ENCODE measurements around the gene NHLRC4.

NHLRC4 gene

GRCh38 chr16:566475-567372 lies at the start of gene NHLRC4:
TSS of gene NHLRC4 (plus strand) at chr16:567005. CDS start at chr16:568048, 1,043 bp downstream.
- H3K27ac ChIP-seq = no peak within 1 kb of the TSS
- no peak for DNase-seq (ENCODE audit: low read depth, low spot score)
- H3K9ac ChIP-seq (ENCODE audit: insufficient read length) = no peak within 1 kb of the TSS
- no peak for TF ChIP-seq POLR2AphosphoS5 (IDR thresholded peaks at IDR 0.05; ENCODE audit: borderline replicate concordance, low read depth, low read length)
- TF ChIP-seq FOXP2 (optimal IDR thresholded peaks at IDR 0.05; ENCODE audit: control extremely low read depth, extremely low read length, insufficient read depth) = no peak
- no peak for TF ChIP-seq EZH2 (IDR thresholded peaks at IDR 0.05)
- H3K4me3 ChIP-seq = no peak within 1 kb of the TSS
- no peaks in the 10 kb centered on the region for H3K36me3 ChIP-seq (ENCODE audit: insufficient read depth, low read length)
- H3K9me3 ChIP-seq (ENCODE audit: low read depth, low read length) = no peaks in the 10 kb centered on the region

GRCh38 chr16:518858-519257 lies 47.9 kb upstream of the NHLRC4 start:
- Histone ChIP-seq H3K4me3 (no peak overlapping the region), H3K9ac (ENCODE audit: insufficient read length) (no peak overlapping the region), H3K9me3 (ENCODE audit: low read depth, low read length) (no peaks in the 10 kb centered on the region), H3K36me3 (ENCODE audit: insufficient read depth, low read length) (no peaks in the 10 kb centered on the region; the same call in 1 of the 2 replicates), H3K27ac (no peak overlapping the region)
- TF ChIP-seq FOXP2 (optimal IDR thresholded peaks at IDR 0.05; ENCODE audit: control extremely low read depth, extremely low read length, insufficient read depth) = no peak
- no peak for TF ChIP-seq POLR2AphosphoS5 (IDR thresholded peaks at IDR 0.05; ENCODE audit: borderline replicate concordance, low read depth, low read length)
- no peak for TF ChIP-seq EZH2 (IDR thresholded peaks at IDR 0.05)
- DNase-seq (ENCODE audit: low read depth, low spot score) = no peak

GRCh38 chr16:519425-519824 lies 47.4 kb upstream of the NHLRC4 start:
- no peak overlapping the region for H3K27ac ChIP-seq
- no peaks in the 10 kb centered on the region for H3K9me3 ChIP-seq (ENCODE audit: low read depth, low read length)
- H3K4me3 ChIP-seq = no peak overlapping the region
- no peak overlapping the region for H3K9ac ChIP-seq (ENCODE audit: insufficient read length)
- no peaks in the 10 kb centered on the region; the same call in 1 of the 2 replicates for H3K36me3 ChIP-seq (ENCODE audit: insufficient read depth, low read length)
- DNase-seq (ENCODE audit: low read depth, low spot score) = no peak
- TF ChIP-seq EZH2 (IDR thresholded peaks at IDR 0.05) = no peak
- no peak for TF ChIP-seq POLR2AphosphoS5 (IDR thresholded peaks at IDR 0.05; ENCODE audit: borderline replicate concordance, low read depth, low read length)
- no peak for TF ChIP-seq FOXP2 (optimal IDR thresholded peaks at IDR 0.05; ENCODE audit: control extremely low read depth, extremely low read length, insufficient read depth)

GRCh38 chr16:519841-520687 lies 46.7 kb upstream of the NHLRC4 start:
- Histone ChIP-seq H3K9me3 (ENCODE audit: low read depth, low read length) (no peaks in the 10 kb centered on the region), H3K4me3 (no peak overlapping the region), H3K36me3 (ENCODE audit: insufficient read depth, low read length) (no peaks in the 10 kb centered on the region; the same call in 1 of the 2 replicates), H3K27ac (no peak overlapping the region), H3K9ac (ENCODE audit: insufficient read length) (no peak overlapping the region)
- no peak for TF ChIP-seq FOXP2 (optimal IDR thresholded peaks at IDR 0.05; ENCODE audit: control extremely low read depth, extremely low read length, insufficient read depth)
- no peak for TF ChIP-seq POLR2AphosphoS5 (IDR thresholded peaks at IDR 0.05; ENCODE audit: borderline replicate concordance, low read depth, low read length)
- no peak for TF ChIP-seq EZH2 (IDR thresholded peaks at IDR 0.05)
- DNase-seq (ENCODE audit: low read depth, low spot score) = no peak

GRCh38 chr16:520847-521246 lies 46.0 kb upstream of the NHLRC4 start:
- no peak for DNase-seq (ENCODE audit: low read depth, low spot score)
- H3K9ac ChIP-seq (ENCODE audit: insufficient read length) = no peak overlapping the region
- no peaks in the 10 kb centered on the region for H3K9me3 ChIP-seq (ENCODE audit: low read depth, low read length)
- H3K4me3 ChIP-seq = no peak overlapping the region
- no peak overlapping the region for H3K27ac ChIP-seq
- no peaks in the 10 kb centered on the region; the same call in 1 of the 2 replicates for H3K36me3 ChIP-seq (ENCODE audit: insufficient read depth, low read length)
- TF ChIP-seq FOXP2 (optimal IDR thresholded peaks at IDR 0.05; ENCODE audit: control extremely low read depth, extremely low read length, insufficient read depth) (no peak), POLR2AphosphoS5 (IDR thresholded peaks at IDR 0.05; ENCODE audit: borderline replicate concordance, low read depth, low read length) (no peak)

GRCh38 chr16:521381-522210 lies 45.2 kb upstream of the NHLRC4 start:
- H3K9ac ChIP-seq (ENCODE audit: insufficient read length) = no peak overlapping the region
- DNase-seq (ENCODE audit: low read depth, low spot score) = no peak
- H3K36me3 ChIP-seq (ENCODE audit: insufficient read depth, low read length) = no peaks in the 10 kb centered on the region
- H3K27ac ChIP-seq = no peak overlapping the region
- H3K4me3 ChIP-seq = no peak overlapping the region
- H3K9me3 ChIP-seq (ENCODE audit: low read depth, low read length) = no peaks in the 10 kb centered on the region
- TF ChIP-seq EZH2 (IDR thresholded peaks at IDR 0.05) (no peak), FOXP2 (optimal IDR thresholded peaks at IDR 0.05; ENCODE audit: control extremely low read depth, extremely low read length, insufficient read depth) (no peak), POLR2AphosphoS5 (IDR thresholded peaks at IDR 0.05; ENCODE audit: borderline replicate concordance, low read depth, low read length) (no peak)

- no peak overlapping the region for H3K27ac ChIP-seq
- no peak for DNase-seq (ENCODE audit: low read depth, low spot score)
- no peaks in the 10 kb centered on the region for H3K9me3 ChIP-seq (ENCODE audit: low read depth, low read length)
- TF ChIP-seq POLR2AphosphoS5 (IDR thresholded peaks at IDR 0.05; ENCODE audit: borderline replicate concordance, low read depth, low read length) (peak; percentile 57; the same call in 1 of the 2 replicates), FOXP2 (optimal IDR thresholded peaks at IDR 0.05; ENCODE audit: control extremely low read depth, extremely low read length, insufficient read depth) (no peak)
- no peaks in the 10 kb centered on the region for H3K36me3 ChIP-seq (ENCODE audit: insufficient read depth, low read length)
- no peak overlapping the region for H3K4me3 ChIP-seq
- H3K9ac ChIP-seq (ENCODE audit: insufficient read length) = no peak overlapping the region
Observed at GRCh38 chr16:522320-523096, 44.3 kb upstream of the NHLRC4 start.

Measured in SK-N-MC (cell line).